ENCODE data around the gene ZNF32.
"Not testable (repeated sequence)": the region's sequence is repeated elsewhere in the genome, so short reads cannot be mapped to it uniquely, and the experiment has no call there.

The ZNF32 gene

GRCh38 chr10:43622038-43622437, 26.6 kb downstream of the ZNF32 start:
- DNase-seq: no peak

- no peak for DNase-seq
These were observed 29.3 kb downstream of the ZNF32 start for GRCh38 chr10:43619368-43619767.

GRCh38 chr10:43616697-43617370, 31.8 kb downstream of the ZNF32 start:
- no peak for DNase-seq

GRCh38 chr10:43610636-43611035, 38.0 kb downstream of the ZNF32 start:
- DNase-seq: no peak

- DNase-seq: no peak
These were observed 41.5 kb downstream of the ZNF32 start for GRCh38 chr10:43607199-43607573.

GRCh38 chr10:43606323-43607198, 42.1 kb downstream of the ZNF32 start, which contains the start of gene ZNF485:
Gene ZNF485, plus strand, starts transcription at chr10:43606438. Its CDS starts 613 bp downstream, at chr10:43607051.
- DNase-seq: no peak

- DNase-seq: no peak
These were observed 42.8 kb downstream of the ZNF32 start for GRCh38 chr10:43605850-43606322.

- DNase-seq: not testable (repeated sequence)
These were observed 47.1 kb downstream of the ZNF32 start for GRCh38 chr10:43601576-43601975.

GRCh38 chr10:43599333-43599732, 49.3 kb downstream of the ZNF32 start:
- DNase-seq: no peak

- no peak for DNase-seq
These were observed 50.2 kb downstream of the ZNF32 start for GRCh38 chr10:43598446-43598845.

- DNase-seq: no peak
These were observed 52.1 kb downstream of the ZNF32 start for GRCh38 chr10:43596546-43596945.

GRCh38 chr10:43595739-43596298, 52.9 kb downstream of the ZNF32 start:
- no peak for DNase-seq

- DNase-seq: no peak
These were observed 53.6 kb downstream of the ZNF32 start for GRCh38 chr10:43594944-43595589.

Measured in NCI-H2029 treated with DMSO at 0.1 percent for 48 hours (cell line).